HG03097 (cell line): ENCODE measurements around the gene TACR1.
"Not testable (repeated sequence)": the region's sequence is repeated elsewhere in the genome, so short reads cannot be mapped to it uniquely, and the experiment has no call there.

Experiments
- ATAC-seq: cut with Tn5 transposase; IDR thresholded peaks from one replicate; pipeline ENCODE4 v1.9.1; 2021; ENCODE audit not compliant: unreplicated experiment, low FRiP score

The TACR1 gene

DNA sequence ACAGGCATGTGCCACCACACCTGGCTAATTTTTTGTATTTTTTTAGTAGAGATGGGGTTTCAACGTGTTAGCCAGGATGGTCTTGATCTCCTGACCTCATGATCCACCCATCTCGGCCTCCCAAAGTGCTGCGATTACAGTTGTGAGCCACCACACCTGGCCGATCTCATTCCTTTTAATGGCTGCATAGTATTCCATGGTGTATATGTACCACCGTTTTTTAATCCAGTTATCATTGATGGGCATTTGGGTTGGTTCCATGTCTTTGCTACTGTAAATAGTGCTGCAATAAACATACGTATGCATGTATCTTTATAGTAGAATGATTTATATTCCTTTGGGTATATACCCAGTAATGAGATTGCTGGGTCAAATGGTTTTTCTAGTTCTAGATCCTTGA, 51.4 kb downstream of the TACR1 start:
- not testable (repeated sequence) for ATAC-seq

DNA sequence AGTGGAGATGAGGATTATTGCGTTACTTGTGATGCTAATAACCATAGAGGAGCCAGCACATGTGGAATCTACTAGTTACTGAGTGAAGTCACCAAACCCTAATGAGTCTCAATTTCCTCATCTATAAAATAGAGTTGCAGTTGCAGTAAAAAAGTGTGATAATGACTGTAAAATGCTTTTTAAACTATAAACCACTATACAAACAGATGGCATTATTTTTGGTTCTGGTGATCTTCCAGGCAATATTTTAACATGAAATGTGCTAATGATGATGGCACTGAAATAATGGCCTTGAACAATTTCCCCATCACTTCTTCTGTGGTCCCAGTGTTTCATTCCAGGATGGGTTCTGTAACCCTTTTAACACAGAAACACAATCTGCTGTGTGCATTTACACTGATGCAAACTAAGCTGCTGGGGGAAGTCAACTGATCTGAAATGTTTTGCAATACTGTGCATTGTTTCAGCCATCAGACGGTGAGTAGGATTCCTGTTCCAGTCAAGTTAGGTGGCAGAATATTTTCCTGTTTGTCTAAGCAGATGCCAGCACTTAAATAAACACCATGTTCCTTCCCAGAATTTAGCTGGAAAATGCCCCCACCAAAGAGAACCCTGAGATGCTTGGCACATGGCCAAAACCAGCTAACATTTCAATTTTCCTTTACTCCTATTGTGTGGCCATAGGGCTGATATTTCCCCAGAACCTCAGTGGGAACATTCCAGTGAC, 52.6 kb downstream of the TACR1 start:
- ATAC-seq = no peak

DNA sequence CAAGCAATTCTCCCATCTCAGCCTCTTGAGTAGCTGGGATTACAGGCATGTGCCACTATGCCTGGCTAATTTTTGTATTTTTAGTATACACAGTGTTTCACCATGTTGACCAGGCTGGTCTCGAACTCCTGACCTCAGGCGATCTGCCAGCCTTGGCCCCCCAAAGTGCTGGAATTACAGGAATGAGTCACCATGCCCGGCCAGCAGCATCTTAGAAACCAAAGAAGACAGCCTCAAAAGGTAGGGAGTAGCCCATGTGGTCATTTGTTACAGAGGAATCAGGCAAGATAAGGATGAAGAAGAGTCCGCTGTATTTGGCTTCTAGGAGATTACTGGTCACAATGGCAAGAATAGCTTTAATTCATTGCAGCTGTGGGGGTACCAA, 53.1 kb downstream of the TACR1 start:
- not testable (repeated sequence) for ATAC-seq

- ATAC-seq = no peak
Measured at GRCh38 chr2:75142081-75142480, 57.2 kb downstream of the TACR1 start.

- no peak for ATAC-seq
Measured at GRCh38 chr2:75140288-75140687, 59.0 kb downstream of the TACR1 start.

GRCh38 chr2:75139171-75139570, 60.1 kb downstream of the TACR1 start:
- no peak for ATAC-seq

DNA sequence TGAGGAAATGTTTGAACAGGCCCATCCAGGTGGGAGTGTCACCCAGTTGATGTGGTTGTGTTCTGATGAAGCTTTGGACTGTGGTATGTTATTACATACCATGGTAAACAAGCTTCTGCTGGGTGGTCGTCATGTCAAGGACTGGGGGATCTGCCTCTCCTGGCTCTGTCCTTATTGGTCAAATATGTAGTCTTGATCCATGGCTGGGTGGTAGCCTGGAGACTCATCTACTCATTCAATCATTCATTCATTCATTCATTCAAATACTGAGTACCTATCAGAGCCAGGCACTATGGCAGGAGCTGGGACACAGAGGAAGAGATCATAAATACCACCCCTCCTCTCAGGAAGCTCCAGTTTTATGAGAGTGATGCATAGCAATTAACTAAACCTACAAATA, 60.8 kb downstream of the TACR1 start:
- no peak for ATAC-seq

DNA sequence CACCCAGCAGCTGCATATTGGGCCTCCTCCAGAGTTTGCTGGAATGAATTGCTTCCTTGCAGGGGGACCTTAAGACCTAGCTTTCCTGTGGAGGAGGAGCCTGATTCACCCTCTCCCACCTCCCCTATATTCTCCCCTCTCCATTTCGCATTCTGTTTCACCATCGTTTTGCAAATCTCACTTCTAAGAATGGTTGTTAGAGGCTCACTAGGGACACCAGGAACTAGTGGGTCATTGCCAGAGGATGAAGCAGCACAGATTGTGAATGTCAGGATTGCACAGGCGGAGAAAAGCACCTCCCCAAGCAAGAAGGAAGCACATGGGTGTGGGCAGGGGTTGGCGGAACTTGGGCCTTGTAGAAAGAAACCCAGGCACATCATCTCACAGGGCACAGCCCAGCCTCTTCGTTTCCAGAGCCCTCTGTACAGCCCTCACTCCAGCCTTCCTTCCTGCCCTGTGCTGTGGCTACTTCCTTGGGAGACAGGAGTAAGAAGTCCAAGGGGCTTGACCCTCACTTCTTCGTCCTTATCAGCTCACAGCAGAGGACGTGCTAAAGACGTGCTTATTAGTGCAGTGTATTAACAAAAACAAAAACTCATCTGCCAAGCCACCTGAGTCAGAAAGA, 63.4 kb downstream of the TACR1 start:
- ATAC-seq = no peak

GRCh38 chr2:75134860-75135259, 64.5 kb downstream of the TACR1 start:
- ATAC-seq = no peak

DNA sequence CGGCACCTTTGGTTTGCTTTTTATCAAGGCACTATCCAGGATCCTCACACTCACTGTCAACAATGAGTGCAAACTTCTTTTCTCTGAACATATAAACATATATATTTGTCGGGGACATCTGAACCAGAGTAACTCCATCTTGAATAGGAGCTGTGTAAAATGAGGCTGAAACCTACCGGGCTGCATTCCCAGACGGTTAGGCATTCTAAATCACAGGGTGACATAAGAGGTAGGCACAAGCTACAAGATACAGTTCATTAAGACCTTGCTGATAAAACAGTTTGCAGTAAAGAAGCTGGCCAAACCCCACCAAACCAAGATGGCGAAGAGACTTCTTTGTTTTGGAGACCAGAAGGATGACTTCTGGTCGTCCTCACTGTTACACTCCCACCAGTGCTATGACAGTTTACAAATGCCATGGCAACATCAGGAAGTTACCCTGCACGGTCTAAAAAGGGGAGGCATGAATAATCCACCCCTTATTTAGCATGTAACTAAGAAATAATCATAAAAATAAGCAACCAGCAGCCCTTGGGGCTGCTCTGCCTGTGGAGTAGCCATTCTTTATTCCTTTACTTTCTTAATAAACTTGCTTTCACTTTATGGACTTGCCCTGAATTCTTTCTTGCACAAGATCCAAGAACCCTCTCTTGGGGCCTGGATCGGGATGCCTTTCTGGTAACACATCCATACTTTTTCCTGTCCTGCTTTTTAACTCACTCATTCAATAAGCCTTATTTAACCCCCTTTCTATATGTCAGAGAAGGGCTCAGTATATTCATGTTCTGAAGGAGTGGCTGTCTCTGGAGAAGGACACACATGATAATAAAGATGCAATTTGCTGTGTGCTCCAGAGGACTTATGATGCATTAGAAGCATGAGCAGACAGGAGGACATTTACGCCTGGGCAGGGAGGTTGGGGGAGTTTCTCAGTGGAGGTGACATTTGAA, 65.4 kb downstream of the TACR1 start:
- no peak for ATAC-seq

GRCh38 chr2:75130171-75130570, 69.1 kb downstream of the TACR1 start:
- ATAC-seq = no peak

DNA sequence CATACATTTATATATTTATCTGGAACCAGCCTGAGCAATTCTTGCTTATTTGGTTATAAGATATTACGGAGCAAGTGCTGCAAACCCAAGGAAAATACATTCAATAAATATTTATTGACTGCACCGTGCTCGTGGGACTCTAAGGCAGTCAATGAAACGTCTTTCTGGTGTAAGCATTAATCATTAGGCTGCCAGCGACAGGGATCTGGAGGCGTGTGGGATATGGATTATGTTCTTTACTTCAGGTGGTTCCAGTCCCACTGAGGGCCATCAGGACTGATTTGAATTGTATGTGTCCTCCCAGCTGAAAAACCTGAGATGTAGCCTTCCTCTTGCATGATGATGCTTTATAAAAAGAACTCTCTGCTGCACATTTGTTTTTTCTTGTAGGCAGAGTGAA, 75.4 kb downstream of the TACR1 start:
- no peak for ATAC-seq

GRCh38 chr2:75113231-75113869, 86.0 kb downstream of the TACR1 start:
- ATAC-seq = no peak

DNA sequence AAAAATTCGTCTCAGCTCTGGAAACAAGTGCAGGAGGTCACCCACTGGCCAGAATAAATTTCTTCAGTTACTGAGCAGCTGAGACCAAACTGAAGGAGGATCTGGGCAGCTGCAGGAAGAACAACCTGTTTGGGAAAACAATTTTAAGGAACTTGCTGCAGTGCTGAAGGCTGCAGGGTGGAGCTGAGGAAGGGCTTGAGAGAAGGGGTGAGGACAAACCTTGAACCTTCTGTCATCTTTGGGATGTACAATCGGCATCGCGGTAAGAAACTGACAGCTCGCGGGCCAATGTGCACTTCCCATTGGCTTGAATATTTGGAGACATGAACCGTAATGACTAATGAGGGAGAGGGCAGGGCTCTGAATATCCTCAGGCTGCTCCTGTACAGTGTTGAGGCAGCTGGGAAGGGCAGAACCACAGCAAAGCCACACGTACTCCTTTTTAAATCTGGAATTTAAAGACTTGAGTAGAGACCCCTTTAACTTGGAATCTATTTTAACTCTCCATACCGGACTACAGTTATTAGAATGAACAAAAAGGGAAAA, 90.3 kb downstream of the TACR1 start:
- no peak for ATAC-seq

- ATAC-seq = no peak
Measured at GRCh38 chr2:75102011-75102410, 97.3 kb downstream of the TACR1 start.

GRCh38 chr2:75100801-75101151, 98.5 kb downstream of the TACR1 start:
- ATAC-seq = no peak

DNA sequence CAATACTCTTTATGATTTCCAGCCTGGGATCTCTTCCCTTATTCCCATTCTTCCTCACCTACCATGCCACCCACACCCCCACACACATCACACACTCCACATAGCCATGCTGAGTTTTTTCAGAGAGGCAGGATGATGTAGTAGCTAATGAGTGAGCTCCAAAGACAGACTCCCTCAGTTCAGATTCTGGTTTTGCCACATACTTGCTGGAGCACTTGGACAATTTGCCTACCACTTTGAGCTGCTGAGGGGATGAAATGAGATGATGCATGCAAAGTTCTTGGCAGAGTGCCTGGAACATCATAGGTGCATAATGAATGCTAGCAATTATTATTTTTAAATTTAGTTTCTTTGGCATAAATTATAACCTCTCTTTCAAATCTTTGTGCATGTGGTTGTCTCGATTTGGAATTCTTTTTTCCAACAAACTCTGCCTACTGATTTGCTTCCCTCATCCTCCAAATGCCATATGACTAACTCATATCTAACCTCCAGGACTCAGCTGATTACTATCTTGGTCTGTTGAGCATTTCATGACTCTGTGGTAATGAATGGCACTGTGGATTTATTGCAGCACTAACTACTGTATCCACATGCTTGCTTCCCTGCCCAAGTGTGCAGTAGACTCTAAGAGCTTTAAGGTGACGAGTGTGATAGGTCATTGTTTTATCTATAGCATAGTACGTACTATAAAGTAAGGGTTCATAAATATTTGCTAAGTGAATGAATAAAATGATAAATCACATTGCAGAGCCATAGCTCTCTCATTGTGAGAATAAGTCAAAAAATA, 99.1 kb downstream of the TACR1 start:
- ATAC-seq = no peak

GRCh38 chr2:75099521-75099922, 99.8 kb downstream of the TACR1 start:
- ATAC-seq = no peak

- no peak for ATAC-seq
Measured at GRCh38 chr2:75098856-75099255, 100.5 kb downstream of the TACR1 start.

- ATAC-seq = no peak
Measured at GRCh38 chr2:75097831-75098230, 101.5 kb downstream of the TACR1 start.
